MCF 10A (cell line): ENCODE results near the gene ZIC1. TPM values are rescaled to one million over a fixed set of nuclear protein-coding genes. Genes with fewer than 3 reads are reported as not detected.

Experiments
- BruUV-seq: library from RNA; stranded (reverse); fragments of 400-500 nt; replicated peaks from 2 replicates; lab custom pipeline; 2021; lab: Mats Ljungman, UMichigan
- CTCF ChIA-PET: fragments of 300-600 bp; sonication (Branson Sonifier 250); formaldehyde crosslinking; extraction: SDS; loops from one replicate; lab custom pipeline; 2021; ENCODE audit warnings: antibody characterized with exemption, inconsistent platforms; lab: Yijun Ruan, JAX
- POLR2A ChIA-PET: fragments of 300-600, 350-650 bp; sonication (Branson Sonifier 250); formaldehyde crosslinking; extraction: SDS; loops from one replicate; lab custom pipeline; 2020; ENCODE audit warnings: antibody characterized with exemption, inconsistent platforms; lab: Yijun Ruan, JAX
- DNase-seq: peaks from one replicate; pipeline ENCODE4 v3.0.0-alpha.2; 2018; ENCODE audit not compliant: unreplicated experiment
- H3K27ac Mint-ChIP-seq: one replicate; pipeline ENCODE4 v1.8.0; 2022; ENCODE audit warnings: mild to moderate bottlenecking, low read depth, mixed read lengths; ENCODE audit not compliant: unreplicated experiment
- H3K27me3 Mint-ChIP-seq: one replicate; pipeline ENCODE4 v1.8.0; 2022; ENCODE audit warnings: mixed read lengths; ENCODE audit not compliant: insufficient read depth, unreplicated experiment
- H3K36me3 Mint-ChIP-seq: one replicate; pipeline ENCODE4 v1.8.0; 2022; ENCODE audit warnings: mild to moderate bottlenecking, moderate library complexity, mixed read lengths; ENCODE audit not compliant: insufficient read depth, unreplicated experiment
- H3K4me1 Mint-ChIP-seq: one replicate; pipeline ENCODE4 v1.8.0; 2022; ENCODE audit warnings: mixed read lengths; ENCODE audit not compliant: insufficient read depth, unreplicated experiment
- H3K4me3 Mint-ChIP-seq: one replicate; pipeline ENCODE4 v1.8.0; 2022; ENCODE audit warnings: mild to moderate bottlenecking, moderate library complexity, mixed read lengths; ENCODE audit not compliant: unreplicated experiment
- H3K9me3 Mint-ChIP-seq: one replicate; pipeline ENCODE4 v1.8.0; 2022; ENCODE audit warnings: mixed read lengths; ENCODE audit not compliant: unreplicated experiment
- CTCF ChIP-seq: fragments of 200-600 bp; IDR thresholded peaks from one replicate; pipeline ENCODE4 v1.8.0; 2022; ENCODE audit warnings: antibody characterized with exemption, mild to moderate bottlenecking; ENCODE audit not compliant: unreplicated experiment
- intact Hi-C: fragments of 100-400 bp; cut with micrococcal nuclease; formaldehyde crosslinking; loops from 2 replicates; pipeline ENCODE4 v1.14.1; 2022
- total RNA-seq: library from RNA; stranded (reverse); gene quantifications from 2 replicates; pipeline ENCODE4 v1.2.3, GENCODE V29; 2022

The ZIC1 gene
- total RNA-seq, 1 experiment from 2014 or later: not detected

GRCh38 chr3:147369661-147370123 is 39.5 kb upstream of the ZIC1 start:
- H3K9me3 Mint-ChIP-seq: no peaks in the 10 kb centered on the region
- ChIA-PET POLR2A (no interaction called here), CTCF (interaction anchor here (0.6 kb wide), 1 partner anchor 42 kb away, joined by 3 read pairs; no protein-coding TSS in a partner anchor)
- no peak for DNase-seq
- intact Hi-C loops: loop anchor here (10.0 kb wide), 1 partner anchor 245 kb away; no protein-coding TSS in a partner anchor
- no peak overlapping the region for H3K27ac Mint-ChIP-seq
- no peaks in the 10 kb centered on the region for H3K36me3 Mint-ChIP-seq
- no peak for TF ChIP-seq CTCF
- no peak overlapping the region for H3K4me3 Mint-ChIP-seq
- H3K27me3 Mint-ChIP-seq: peaks cover 93% of the 10 kb centered on the region
- no TSS peak for BruUV-seq
- H3K4me1 Mint-ChIP-seq: no peaks in the 10 kb centered on the region

GRCh38 chr3:147370349-147370748 is 38.8 kb upstream of the ZIC1 start:
- DNase-seq: no peak
- no TSS peak for BruUV-seq
- ChIA-PET POLR2A (no interaction called here), CTCF (interaction anchor here (0.6 kb wide), 1 partner anchor 42 kb away, joined by 3 read pairs; no protein-coding TSS in a partner anchor)
- Mint-ChIP-seq H3K27me3 (peaks cover 93% of the 10 kb centered on the region), H3K27ac (no peak overlapping the region), H3K36me3 (no peaks in the 10 kb centered on the region), H3K4me1 (no peaks in the 10 kb centered on the region), H3K9me3 (no peaks in the 10 kb centered on the region), H3K4me3 (no peak overlapping the region)
- no peak for TF ChIP-seq CTCF
- intact Hi-C loops: no loop called here

DNA sequence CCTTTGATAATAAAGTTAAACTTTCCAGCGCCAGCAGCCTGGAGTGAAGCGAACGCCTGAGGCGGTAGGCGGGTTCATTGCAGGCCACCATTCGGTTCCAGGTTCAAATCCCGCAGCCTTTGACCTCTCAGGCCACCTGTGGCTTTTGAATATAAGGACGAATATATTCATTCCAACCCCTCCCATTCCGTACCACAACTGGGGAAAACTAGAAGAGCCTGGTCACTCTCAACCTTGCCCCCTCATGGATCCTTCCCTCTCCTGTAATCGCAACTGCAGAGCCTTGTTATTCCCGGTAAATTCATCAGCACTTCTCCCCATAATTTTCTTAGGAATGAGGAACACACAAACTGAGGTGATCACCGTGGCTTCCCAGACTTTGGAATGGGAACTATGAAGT is 38.0 kb upstream of the ZIC1 start:
- no peak for DNase-seq
- CTCF ChIA-PET: interaction anchor here (0.6 kb wide), 1 partner anchor 94 kb away, joined by 3 read pairs; no protein-coding TSS in a partner anchor
- no peak for TF ChIP-seq CTCF
- Mint-ChIP-seq H3K27ac (no peak overlapping the region), H3K36me3 (no peaks in the 10 kb centered on the region), H3K9me3 (no peaks in the 10 kb centered on the region), H3K4me3 (no peak overlapping the region), H3K4me1 (no peaks in the 10 kb centered on the region), H3K27me3 (peaks cover 92% of the 10 kb centered on the region)
- no TSS peak for BruUV-seq
- intact Hi-C loops: no loop called here
- POLR2A ChIA-PET: no interaction called here

DNA sequence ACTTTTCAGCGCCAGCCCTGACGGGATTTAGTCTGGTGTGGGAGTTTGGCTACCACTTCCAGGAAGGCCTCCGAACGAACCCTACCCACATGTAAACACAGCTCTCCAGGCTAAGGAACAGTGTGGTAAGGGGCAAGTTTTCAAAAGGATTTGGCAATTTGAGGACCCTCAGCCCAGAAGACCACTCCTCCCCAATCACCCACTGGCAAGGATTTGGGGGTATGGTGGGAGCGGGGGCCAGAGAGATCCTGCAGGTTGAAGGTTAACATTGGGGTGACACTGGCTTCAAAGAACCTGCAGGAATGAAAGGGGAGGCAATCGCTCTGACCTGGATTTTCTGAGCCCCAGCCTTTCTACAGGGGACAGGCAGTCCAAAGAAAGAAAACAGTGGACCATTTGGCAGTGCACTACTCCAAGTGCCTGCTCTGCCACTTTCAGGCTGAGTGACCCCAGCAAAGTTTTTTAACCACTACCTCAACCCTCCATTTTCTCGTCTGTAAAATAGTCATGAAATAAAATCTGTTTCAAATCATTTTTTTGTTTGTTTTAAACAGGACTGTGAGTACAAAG is 37.3 kb upstream of the ZIC1 start:
- BruUV-seq: no TSS peak

More for the DNA sequence above, 37.3 kb upstream of the ZIC1 start:
- no peak for DNase-seq
- H3K4me3 Mint-ChIP-seq: no peak overlapping the region
- H3K4me1 Mint-ChIP-seq: no peaks in the 10 kb centered on the region
- no peaks in the 10 kb centered on the region for H3K9me3 Mint-ChIP-seq
- CTCF ChIA-PET: no interaction called here
- intact Hi-C loops: no loop called here
- POLR2A ChIA-PET: no interaction called here
- no peak overlapping the region for H3K27ac Mint-ChIP-seq
- H3K27me3 Mint-ChIP-seq: peaks cover 94% of the 10 kb centered on the region
- no peaks in the 10 kb centered on the region for H3K36me3 Mint-ChIP-seq
- TF ChIP-seq CTCF: no peak
